IPS-NIHi7 (cell line): ENCODE measurements around the gene CDCA8.
"Not testable (repeated sequence)": the region's sequence is repeated elsewhere in the genome, so short reads cannot be mapped to it uniquely, and the experiment has no call there.

Experiments
- DNase-seq: peaks from one replicate; pipeline ENCODE4 v3.0.0; 2012; ENCODE audit warnings: mixed read lengths; ENCODE audit errors: extremely low spot score

Gene CDCA8

DNA sequence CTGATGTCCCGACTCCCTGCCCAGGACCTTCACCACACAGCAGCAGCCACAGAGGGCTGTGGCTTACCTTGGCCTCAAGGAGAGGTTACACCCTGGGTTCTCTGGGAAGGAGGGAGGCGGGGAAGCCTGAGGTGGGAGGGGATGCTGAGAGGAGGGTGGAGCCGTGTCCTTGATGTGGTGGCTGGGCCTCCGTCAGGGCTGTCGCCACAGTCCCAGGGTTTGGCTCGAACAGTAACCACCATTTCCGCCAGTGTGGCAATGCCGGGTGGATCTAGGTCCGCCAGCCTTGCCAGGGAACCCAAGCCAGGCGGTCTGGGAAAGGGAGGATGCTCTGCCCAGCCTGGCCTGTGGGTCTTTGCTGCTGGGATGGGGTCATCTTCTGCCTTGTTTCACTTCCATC, 18.4 kb upstream of the CDCA8 start:
- DNase-seq, result peak; percentile 62

GRCh38 chr1:37676281-37677142, 15.8 kb upstream of the CDCA8 start:
- DNase-seq, result no peak

DNA sequence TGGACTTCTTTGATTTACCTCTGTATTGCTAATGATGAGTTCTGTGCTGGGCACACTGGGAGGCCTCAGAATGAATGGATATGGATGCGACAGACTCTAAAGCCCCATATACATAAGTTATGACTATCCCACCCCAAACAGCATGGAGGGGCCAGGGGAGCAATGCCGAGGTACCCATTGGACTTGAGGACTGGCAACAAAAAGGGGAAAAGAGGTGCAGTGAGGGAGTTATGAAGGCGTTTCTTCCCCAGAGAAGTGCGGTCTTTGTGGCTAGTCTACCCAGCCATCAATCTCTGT, 15.2 kb upstream of the CDCA8 start:
- no peak for DNase-seq

- no peak for DNase-seq
Observed at GRCh38 chr1:37677808-37678207, 14.5 kb upstream of the CDCA8 start.

- DNase-seq, result no peak
Observed at GRCh38 chr1:37680933-37681332, 11.4 kb upstream of the CDCA8 start.

- DNase-seq, result peak; percentile 60
Observed at GRCh38 chr1:37682334-37682987, 9.9 kb upstream of the CDCA8 start.

GRCh38 chr1:37684182-37684581, 8.1 kb upstream of the CDCA8 start:
- DNase-seq, result not testable (repeated sequence)

DNA sequence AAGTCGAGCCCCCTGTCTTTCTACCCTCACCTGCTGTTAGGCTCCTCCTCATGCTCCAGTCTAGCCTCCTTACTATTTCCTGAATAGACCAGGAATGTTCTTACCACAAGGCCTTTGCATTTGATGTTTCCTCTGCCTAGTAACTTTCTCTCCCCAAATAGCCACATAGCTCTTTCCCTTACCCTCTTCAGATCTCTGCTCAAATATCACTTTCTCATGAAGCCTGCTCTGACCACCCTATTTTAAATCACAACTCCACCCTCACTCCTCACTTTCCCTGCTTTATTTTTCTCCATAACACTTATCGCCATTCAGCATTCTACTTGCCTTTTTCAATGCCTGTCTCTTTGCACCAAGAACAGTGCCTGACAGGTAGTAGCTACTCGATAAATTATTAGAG, 6.6 kb upstream of the CDCA8 start:
- no peak for DNase-seq

GRCh38 chr1:37687764-37688163, 4.6 kb upstream of the CDCA8 start:
- not testable (repeated sequence) for DNase-seq

- no peak for DNase-seq
Observed at GRCh38 chr1:37688926-37689325, 3.4 kb upstream of the CDCA8 start.

DNA sequence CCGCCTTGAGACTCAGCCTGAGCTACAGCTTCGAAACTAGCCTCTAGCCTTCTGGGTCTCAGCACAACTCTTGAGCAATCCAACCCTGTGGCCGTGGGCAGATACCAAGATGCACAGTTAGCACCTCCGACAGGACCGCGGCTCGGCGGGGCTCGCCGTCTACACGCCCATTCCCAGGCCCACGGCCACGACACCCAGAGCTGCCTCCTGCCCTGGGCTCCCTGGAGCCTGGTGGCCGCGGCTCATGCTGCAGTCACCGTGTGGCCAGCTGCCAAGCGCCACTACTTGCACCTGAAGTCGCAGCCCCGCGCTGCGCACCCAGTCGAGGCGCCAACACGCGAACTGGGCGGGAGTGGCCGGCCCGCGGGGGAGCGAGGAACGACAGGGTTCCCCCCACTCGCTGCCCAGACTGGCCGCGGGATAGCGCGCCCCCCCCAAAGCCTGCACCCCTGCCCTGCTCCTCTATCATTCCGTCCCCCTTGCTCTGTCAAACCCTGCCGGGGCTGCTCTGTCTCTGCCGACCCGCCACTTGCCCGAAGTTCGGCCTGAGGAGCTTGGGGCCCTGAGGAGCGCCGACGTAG, 729 bp upstream of the CDCA8 start:
- no peak for DNase-seq

GRCh38 chr1:37692834-37693175, 489 bp downstream of the CDCA8 start:
- peak; percentile 22 for DNase-seq

DNA sequence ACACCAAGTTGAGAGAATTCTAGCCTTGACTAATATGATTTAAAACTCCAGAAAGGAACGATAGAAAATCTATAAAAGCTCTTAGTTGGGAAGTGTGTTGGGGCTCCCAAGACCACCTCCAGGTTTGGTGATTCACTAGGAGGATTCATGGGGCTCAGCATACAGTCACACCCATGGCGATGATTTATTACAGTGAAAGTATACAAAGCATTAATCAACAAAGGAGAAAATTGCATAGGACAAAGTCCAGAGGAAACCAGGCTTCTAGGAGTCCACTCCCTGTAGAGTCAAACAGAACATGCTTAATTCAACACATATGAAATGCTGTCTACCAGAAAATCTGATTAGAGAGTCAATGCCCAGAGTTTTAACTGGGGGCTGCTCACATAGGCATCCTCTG, 4.8 kb downstream of the CDCA8 start:
- DNase-seq, result no peak

- no peak for DNase-seq
Observed at GRCh38 chr1:37697737-37698136, 5.4 kb downstream of the CDCA8 start.

DNA sequence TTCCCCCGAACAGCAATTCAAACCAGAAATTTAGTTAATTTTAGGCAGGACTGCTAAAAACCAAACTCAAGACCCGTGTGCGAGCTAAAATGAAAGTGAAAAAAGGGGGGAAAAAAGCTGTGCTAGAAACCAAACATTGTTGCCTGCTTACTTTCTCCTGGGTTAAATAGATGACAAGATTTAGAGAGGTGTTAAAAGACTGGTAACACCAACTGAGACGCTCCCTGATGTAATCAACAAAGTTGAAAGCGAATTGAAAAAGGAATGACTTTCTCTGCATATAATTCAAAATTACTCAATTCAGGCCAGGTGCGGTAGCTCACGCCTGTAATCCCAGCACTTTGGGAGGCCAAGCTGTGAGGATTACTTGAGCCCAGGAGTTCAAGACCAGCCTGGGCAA, 6.8 kb downstream of the CDCA8 start:
- no peak for DNase-seq

DNA sequence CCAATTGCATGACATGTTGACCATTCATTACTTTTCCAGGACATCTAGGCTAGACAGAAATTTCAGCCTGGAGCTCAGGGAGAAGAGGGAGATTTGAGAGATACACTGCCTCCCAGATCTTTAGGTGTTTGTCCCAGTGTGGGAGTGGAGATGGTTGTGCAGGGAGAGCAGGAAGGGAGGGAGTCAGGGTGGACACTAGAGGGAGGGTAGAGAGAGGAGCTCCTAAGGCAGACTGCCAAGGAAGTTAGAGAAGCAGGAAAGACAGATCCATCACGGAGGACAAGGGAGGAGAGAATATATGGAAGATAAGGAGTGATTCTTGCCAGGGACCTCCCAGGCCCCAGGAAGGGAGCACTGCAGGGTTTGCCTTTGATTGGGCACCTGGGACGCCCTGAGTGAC, 8.7 kb downstream of the CDCA8 start:
- no peak for DNase-seq

DNA sequence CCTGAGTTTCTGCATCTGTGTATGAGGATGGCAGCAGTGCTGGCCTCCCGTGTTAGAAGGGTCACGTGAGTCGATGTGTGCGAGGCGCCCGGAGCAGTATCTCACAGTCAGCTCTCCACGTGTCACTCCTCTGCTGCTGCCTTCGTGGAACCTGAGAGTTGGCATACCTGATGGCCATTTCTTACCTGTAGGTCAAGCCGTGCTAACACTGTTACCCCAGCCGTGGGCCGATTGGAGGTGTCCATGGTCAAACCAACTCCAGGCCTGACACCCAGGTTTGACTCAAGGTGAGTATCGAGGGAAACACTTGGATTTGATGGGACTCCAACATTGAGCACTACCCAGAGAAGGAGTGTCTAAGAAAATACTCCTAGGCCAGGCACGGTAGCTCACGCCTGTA, 10.7 kb downstream of the CDCA8 start:
- no peak for DNase-seq

- no peak for DNase-seq
Observed at GRCh38 chr1:37704966-37705365, 12.7 kb downstream of the CDCA8 start.

DNA sequence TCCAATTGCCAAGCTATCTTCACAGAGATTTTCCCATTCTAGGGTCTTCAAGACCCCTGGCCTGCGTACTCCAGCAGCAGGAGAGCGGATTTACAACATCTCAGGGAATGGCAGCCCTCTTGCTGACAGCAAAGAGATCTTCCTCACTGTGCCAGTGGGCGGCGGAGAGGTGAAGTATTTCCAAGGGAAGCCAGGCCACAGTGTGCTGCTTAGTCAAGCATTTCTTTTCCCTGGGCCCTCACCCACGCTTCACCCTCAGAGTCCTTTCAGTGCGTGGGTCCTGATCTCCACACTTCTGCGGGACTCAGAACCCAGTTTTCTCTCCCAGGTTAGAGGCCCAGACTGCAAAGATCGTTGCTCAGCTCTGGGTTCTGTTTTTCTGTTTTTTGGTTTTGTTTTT, 13.1 kb downstream of the CDCA8 start:
- no peak for DNase-seq

DNA sequence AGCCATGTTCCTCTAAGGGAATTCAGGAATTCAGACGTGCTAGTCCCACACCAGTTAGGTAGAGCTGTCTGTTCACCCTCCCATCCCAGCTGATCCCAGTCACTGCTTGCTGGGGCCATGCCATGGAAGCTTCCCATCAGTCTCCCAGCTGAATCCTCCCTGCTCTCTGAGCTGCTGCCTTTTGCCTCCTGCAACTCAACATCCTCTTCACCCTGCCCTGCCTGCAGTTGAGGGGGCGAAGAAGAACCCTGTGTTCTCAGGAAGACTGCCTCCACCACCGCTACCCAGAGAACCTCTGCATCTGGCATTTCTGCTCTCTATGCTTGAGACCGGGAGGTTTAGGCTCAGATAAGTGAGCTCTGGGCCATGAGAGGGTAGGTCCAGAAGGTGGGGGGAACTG, 16.2 kb downstream of the CDCA8 start:
- DNase-seq, result no peak

GRCh38 chr1:37714226-37714625, 21.9 kb downstream of the CDCA8 start:
- no peak for DNase-seq

- no peak for DNase-seq
Observed at GRCh38 chr1:37714689-37715088, 22.4 kb downstream of the CDCA8 start.

GRCh38 chr1:37716321-37716720, 24.0 kb downstream of the CDCA8 start:
- DNase-seq, result no peak
